Measurements from ENCODE around the gene HCFC1R1. TPM values are rescaled to one million over a fixed set of nuclear protein-coding genes. Genes with fewer than 3 reads are reported as not detected.
A peak's percentile ranks its signal among the peaks of the same experiment; 100 is the strongest.

Gene HCFC1R1
- total RNA-seq, 1 experiment from 2014 or later, result 20.4 TPM

DNA sequence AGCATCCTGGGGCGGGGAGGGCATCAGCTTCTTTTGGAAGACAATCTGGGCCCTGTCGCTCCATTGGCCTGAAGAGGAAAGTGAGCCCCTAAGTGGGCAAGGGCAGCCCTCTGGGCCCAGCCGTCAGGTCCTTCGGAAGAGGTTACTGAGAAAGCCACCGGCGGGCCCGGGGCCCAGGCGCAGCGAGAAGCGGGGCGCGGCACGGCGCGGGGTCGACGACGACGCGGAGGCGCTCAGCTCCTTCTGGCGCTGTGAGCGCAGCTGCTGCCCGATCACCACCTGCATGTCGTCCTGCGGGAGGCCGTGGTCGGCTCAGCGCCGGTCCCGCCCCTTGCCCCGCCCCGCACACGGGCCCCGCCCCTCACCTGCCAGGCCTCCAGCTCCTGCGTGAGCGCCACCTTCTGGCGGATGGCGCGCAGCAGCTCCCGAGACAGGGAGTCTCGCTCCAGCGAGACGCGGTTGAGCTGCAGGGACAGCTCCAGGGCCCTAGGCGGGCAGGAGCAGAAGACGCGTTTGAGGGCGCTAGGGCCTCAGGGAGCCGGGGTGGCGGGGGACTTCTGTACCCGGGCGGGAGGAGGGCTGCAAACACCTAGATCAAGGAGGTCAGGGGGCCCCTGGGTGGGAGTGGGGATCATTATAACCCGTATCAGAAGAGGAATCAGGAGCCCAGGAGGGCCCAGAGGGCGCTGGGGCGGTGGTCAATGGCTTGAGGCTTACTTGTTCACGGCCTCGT is 4.4 kb upstream of the HCFC1R1 start:
- H3K36me3 Mint-ChIP-seq (ENCODE audit: insufficient read depth, unreplicated experiment), result peaks cover 40% of the 10 kb centered on the region
- peak; percentile 87 for DNase-seq (ENCODE audit: unreplicated experiment)
- TF ChIP-seq, protein P1, sequence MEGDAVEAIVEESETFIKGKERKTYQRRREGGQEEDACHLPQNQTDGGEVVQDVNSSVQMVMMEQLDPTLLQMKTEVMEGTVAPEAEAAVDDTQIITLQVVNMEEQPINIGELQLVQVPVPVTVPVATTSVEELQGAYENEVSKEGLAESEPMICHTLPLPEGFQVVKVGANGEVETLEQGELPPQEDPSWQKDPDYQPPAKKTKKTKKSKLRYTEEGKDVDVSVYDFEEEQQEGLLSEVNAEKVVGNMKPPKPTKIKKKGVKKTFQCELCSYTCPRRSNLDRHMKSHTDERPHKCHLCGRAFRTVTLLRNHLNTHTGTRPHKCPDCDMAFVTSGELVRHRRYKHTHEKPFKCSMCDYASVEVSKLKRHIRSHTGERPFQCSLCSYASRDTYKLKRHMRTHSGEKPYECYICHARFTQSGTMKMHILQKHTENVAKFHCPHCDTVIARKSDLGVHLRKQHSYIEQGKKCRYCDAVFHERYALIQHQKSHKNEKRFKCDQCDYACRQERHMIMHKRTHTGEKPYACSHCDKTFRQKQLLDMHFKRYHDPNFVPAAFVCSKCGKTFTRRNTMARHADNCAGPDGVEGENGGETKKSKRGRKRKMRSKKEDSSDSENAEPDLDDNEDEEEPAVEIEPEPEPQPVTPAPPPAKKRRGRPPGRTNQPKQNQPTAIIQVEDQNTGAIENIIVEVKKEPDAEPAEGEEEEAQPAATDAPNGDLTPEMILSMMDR (IDR thresholded peaks at IDR 0.05; ENCODE audit: unreplicated experiment), result peak; percentile 75
- BruUV-seq (replicated peaks), result no TSS peak
- H3K27me3 Mint-ChIP-seq (ENCODE audit: insufficient read depth, unreplicated experiment), result peaks cover 11% of the 10 kb centered on the region
- intact Hi-C loops (cut with micrococcal nuclease), result loop anchor here (1.0 kb wide), 1 partner anchor 25 kb away; no protein-coding TSS in a partner anchor
- H3K4me3 Mint-ChIP-seq (ENCODE audit: unreplicated experiment), result no peak overlapping the region
- no peak overlapping the region for H3K27ac Mint-ChIP-seq (ENCODE audit: low read depth, unreplicated experiment)
- CTCF ChIA-PET, result interaction anchor here (0.5 to 8.3 kb wide), 23 partner anchors 8 to 649 kb away, joined by 3 to 121 read pairs (median 5); partner anchors contain the start of genes BICDL2, CLDN9, PKMYT1 and ZNF213
- H3K4me1 Mint-ChIP-seq (ENCODE audit: insufficient read depth, unreplicated experiment), result peaks cover 6% of the 10 kb centered on the region
- H3K9me3 Mint-ChIP-seq (ENCODE audit: unreplicated experiment), result no peaks in the 10 kb centered on the region
- POLR2A ChIA-PET, result interaction anchor here (0.6 to 1.5 kb wide), 6 partner anchors 8 to 129 kb away, joined by 3 to 11 read pairs (median 6); partner anchors contain the start of genes MMP25, TNFRSF12A, ZNF205 and ZNF213

DNA sequence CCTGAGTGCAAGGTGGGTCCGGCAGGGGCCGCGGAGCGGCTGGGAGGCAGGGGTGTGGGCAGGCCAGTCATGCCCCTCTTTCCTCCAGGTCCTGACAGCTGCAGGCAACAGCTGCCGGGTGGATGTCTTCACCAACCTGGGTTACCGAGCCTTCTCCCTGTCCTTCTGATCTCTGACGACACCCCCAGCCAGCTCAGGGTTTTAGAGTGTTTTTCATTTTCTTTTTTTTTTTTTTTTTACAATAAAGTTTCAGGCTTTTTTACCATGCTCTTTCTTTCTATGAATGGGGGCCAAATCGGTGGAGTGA is 3.7 kb upstream of the HCFC1R1 start:
- no TSS peak for BruUV-seq (replicated peaks)
- TF ChIP-seq, protein P1 (IDR thresholded peaks at IDR 0.05; ENCODE audit: unreplicated experiment), result no peak
- peaks cover 13% of the 10 kb centered on the region for H3K4me1 Mint-ChIP-seq (ENCODE audit: insufficient read depth, unreplicated experiment)
- H3K27me3 Mint-ChIP-seq (ENCODE audit: insufficient read depth, unreplicated experiment), result peaks cover 4% of the 10 kb centered on the region
- ChIA-PET CTCF (interaction anchor here (0.5 to 8.3 kb wide), 20 partner anchors 9 to 650 kb away, joined by 3 to 121 read pairs (median 5); partner anchors contain the start of genes BICDL2, CLDN9, PKMYT1 and ZNF213), POLR2A (interaction anchor here (0.9 to 1.5 kb wide), 3 partner anchors 7 to 107 kb away, joined by 8 to 11 read pairs (median 8); partner anchors contain the start of genes TNFRSF12A and ZNF213)
- no peak for DNase-seq (ENCODE audit: unreplicated experiment)
- no peak overlapping the region for H3K4me3 Mint-ChIP-seq (ENCODE audit: unreplicated experiment)
- intact Hi-C loops (cut with micrococcal nuclease), result no loop called here
- peaks cover 47% of the 10 kb centered on the region for H3K36me3 Mint-ChIP-seq (ENCODE audit: insufficient read depth, unreplicated experiment)
- no peak overlapping the region for H3K27ac Mint-ChIP-seq (ENCODE audit: low read depth, unreplicated experiment)
- H3K9me3 Mint-ChIP-seq (ENCODE audit: unreplicated experiment), result no peaks in the 10 kb centered on the region

DNA sequence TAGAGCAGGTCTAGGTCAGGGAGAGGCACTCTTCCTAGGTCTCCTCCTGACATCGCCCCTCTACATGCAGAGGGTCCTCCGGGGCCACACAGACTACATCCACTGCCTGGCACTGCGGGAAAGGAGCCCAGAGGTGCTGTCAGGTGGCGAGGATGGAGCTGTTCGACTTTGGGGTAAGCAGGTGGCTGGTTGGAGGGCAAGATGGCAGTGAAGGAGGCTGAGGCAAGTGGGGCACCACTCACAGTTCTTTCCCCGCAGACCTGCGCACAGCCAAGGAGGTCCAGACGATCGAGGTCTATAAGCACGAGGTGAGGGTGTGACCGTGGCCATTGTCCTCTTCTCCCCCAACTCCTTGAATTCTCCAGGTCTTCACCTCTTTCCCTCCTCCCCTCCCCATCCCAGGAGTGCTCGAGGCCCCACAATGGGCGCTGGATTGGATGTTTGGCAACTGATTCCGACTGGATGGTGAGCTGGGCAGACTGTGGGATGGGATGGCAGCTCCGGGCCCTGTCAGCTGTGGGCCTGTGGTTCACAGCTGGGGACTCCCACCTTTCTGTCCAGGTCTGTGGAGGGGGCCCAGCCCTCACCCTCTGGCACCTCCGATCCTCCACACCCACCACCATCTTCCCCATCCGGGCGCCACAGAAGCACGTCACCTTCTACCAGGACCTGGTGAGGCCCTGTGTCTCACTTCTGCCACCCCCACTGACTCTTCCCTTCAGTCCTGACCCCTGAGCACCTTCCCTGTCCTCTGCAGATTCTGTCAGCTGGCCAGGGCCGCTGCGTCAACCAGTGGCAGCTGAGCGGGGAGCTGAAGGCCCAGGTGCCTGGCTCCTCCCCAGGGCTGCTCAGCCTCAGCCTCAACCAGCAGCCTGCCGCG is 3.1 kb upstream of the HCFC1R1 start:
- ChIA-PET CTCF (interaction anchor here (0.5 to 8.3 kb wide), 13 partner anchors 13 to 253 kb away, joined by 3 to 121 read pairs (median 7); partner anchors contain the start of genes CLDN9, PKMYT1 and ZNF213), POLR2A (interaction anchor here (1.5 kb wide), 1 partner anchor 108 kb away, joined by 11 read pairs; the partner anchor contains the start of gene ZNF213)
- Mint-ChIP-seq H3K27me3 (ENCODE audit: insufficient read depth, unreplicated experiment) (no peaks in the 10 kb centered on the region), H3K4me1 (ENCODE audit: insufficient read depth, unreplicated experiment) (peaks cover 19% of the 10 kb centered on the region), H3K27ac (ENCODE audit: low read depth, unreplicated experiment) (no peak overlapping the region), H3K9me3 (ENCODE audit: unreplicated experiment) (no peaks in the 10 kb centered on the region), H3K4me3 (ENCODE audit: unreplicated experiment) (no peak overlapping the region), H3K36me3 (ENCODE audit: insufficient read depth, unreplicated experiment) (peaks cover 48% of the 10 kb centered on the region)
- intact Hi-C loops (cut with micrococcal nuclease), result no loop called here
- no TSS peak for BruUV-seq (replicated peaks)
- DNase-seq (ENCODE audit: unreplicated experiment), result no peak
- TF ChIP-seq, protein P1 (IDR thresholded peaks at IDR 0.05; ENCODE audit: unreplicated experiment), result no peak

DNA sequence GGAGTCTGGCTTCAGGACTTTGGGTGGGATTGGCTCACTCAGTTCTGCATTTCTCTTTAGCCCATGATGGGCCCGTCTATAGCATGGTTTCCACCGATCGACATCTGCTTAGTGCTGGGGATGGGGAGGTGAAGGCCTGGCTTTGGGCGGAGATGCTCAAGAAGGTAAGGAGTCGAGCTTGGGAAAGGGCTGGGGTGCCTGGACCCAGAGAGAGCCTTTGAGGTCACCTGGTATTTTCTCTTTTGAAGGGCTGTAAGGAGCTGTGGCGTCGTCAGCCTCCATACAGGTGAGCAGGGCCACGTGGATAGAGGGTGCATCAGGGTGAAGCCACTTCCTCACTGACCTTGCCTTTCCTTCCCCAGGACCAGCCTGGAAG is 2.2 kb upstream of the HCFC1R1 start:
- Mint-ChIP-seq H3K4me3 (ENCODE audit: unreplicated experiment) (no peak overlapping the region), H3K4me1 (ENCODE audit: insufficient read depth, unreplicated experiment) (peaks cover 23% of the 10 kb centered on the region), H3K27ac (ENCODE audit: low read depth, unreplicated experiment) (no peak overlapping the region), H3K9me3 (ENCODE audit: unreplicated experiment) (no peaks in the 10 kb centered on the region), H3K27me3 (ENCODE audit: insufficient read depth, unreplicated experiment) (no peaks in the 10 kb centered on the region), H3K36me3 (ENCODE audit: insufficient read depth, unreplicated experiment) (peaks cover 55% of the 10 kb centered on the region)
- TF ChIP-seq, protein P1 (IDR thresholded peaks at IDR 0.05; ENCODE audit: unreplicated experiment), result no peak
- POLR2A ChIA-PET, result no interaction called here
- DNase-seq (ENCODE audit: unreplicated experiment), result no peak
- BruUV-seq (replicated peaks), result no TSS peak
- CTCF ChIA-PET, result interaction anchor here (0.5 to 8.3 kb wide), 3 partner anchors 22 to 106 kb away, joined by 3 to 121 read pairs (median 8); no protein-coding TSS in a partner anchor
- intact Hi-C loops (cut with micrococcal nuclease), result no loop called here
